Measurements from ENCODE around the gene OPA1. TPM values are rescaled to one million over a fixed set of nuclear protein-coding genes. Genes with fewer than 3 reads are reported as not detected.

Gene OPA1
- total RNA-seq, 2 experiments from 2014 or later = 56.1 to 57.6 TPM

DNA sequence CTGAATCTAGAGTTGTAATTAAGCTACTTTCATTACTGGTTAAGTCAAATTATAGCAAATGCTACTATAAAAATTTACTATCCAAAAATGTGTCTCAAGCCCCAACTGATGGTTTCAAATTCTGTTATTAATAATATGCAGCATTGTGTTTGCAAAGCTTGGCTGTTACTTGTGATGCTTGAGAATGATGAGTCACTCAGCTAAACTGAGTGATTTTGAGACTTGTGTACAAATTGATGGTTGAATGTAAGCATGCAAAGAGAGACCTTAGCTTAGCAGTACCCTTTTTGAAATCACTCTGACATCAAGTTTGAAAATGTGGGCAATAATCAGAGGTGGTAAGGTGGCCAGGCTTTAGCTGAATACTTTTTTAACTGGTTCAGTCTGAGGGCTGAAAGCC lies 27.6 kb downstream of the OPA1 start:
- DNase-seq (no peak), ATAC-seq (ENCODE audit: poor library complexity) (no peak)
- no peaks in the 10 kb centered on the region for H3K4me1 ChIP-seq (ENCODE audit: insufficient read depth, low read length)
- no peaks in the 10 kb centered on the region for H3K4me1 Mint-ChIP-seq (ENCODE audit: low read depth)
- no peak overlapping the region for H3K4me3 Mint-ChIP-seq
- peaks cover 68% of the 10 kb centered on the region for H3K36me3 Mint-ChIP-seq (ENCODE audit: low read depth)
- peaks cover 57% of the 10 kb centered on the region for H3K36me3 ChIP-seq (ENCODE audit: insufficient read depth, low read length)
- no peak overlapping the region for H3K27ac Mint-ChIP-seq
- H3K27ac ChIP-seq (ENCODE audit: low read depth in 1 of 2, low read length in 2 of 2) = no peak overlapping the region
- POLR2A ChIA-PET = no interaction called here
- no peak for TF ChIP-seq CTCF (IDR thresholded peaks at IDR 0.05)
- no peaks in the 10 kb centered on the region for H3K27me3 ChIP-seq (ENCODE audit: control insufficient read depth in 1 of 2, insufficient read depth in 2 of 2, low read length in 2 of 2)
- H3K9me3 ChIP-seq (ENCODE audit: control insufficient read depth in 1 of 2, insufficient read depth in 1 of 2, low read length in 2 of 2) = no peaks in the 10 kb centered on the region
- no peaks in the 10 kb centered on the region for H3K9me3 Mint-ChIP-seq
- H3K27me3 Mint-ChIP-seq = no peaks in the 10 kb centered on the region
- CTCF ChIA-PET = no interaction called here
- intact Hi-C loops (cut with DNase I, micrococcal nuclease) = no loop called here
- no peak overlapping the region for H3K4me3 ChIP-seq (ENCODE audit: low read length)

- intact Hi-C loops (cut with DNase I, micrococcal nuclease) = no loop called here
- Histone ChIP-seq H3K4me3 (ENCODE audit: low read length) (no peak overlapping the region), H3K9me3 (ENCODE audit: control insufficient read depth in 1 of 2, insufficient read depth in 1 of 2, low read length in 2 of 2) (no peaks in the 10 kb centered on the region), H3K36me3 (ENCODE audit: insufficient read depth, low read length) (peaks cover 56% of the 10 kb centered on the region), H3K27me3 (ENCODE audit: control insufficient read depth in 1 of 2, insufficient read depth in 2 of 2, low read length in 2 of 2) (no peaks in the 10 kb centered on the region), H3K27ac (ENCODE audit: low read depth in 1 of 2, low read length in 2 of 2) (no peak overlapping the region), H3K4me1 (ENCODE audit: insufficient read depth, low read length) (no peaks in the 10 kb centered on the region)
- Mint-ChIP-seq H3K4me3 (no peak overlapping the region), H3K27ac (no peak overlapping the region), H3K9me3 (no peaks in the 10 kb centered on the region), H3K36me3 (ENCODE audit: low read depth) (peaks cover 68% of the 10 kb centered on the region), H3K27me3 (no peaks in the 10 kb centered on the region), H3K4me1 (ENCODE audit: low read depth) (no peaks in the 10 kb centered on the region)
- POLR2A ChIA-PET = no interaction called here
- no peak for ATAC-seq (ENCODE audit: poor library complexity)
- CTCF ChIA-PET = no interaction called here
- no peak for TF ChIP-seq CTCF (IDR thresholded peaks at IDR 0.05)
- no peak for DNase-seq
Observed at GRCh38 chr3:193621127-193621526, 28.1 kb downstream of the OPA1 start.

- Mint-ChIP-seq H3K4me3 (no peak overlapping the region), H3K4me1 (ENCODE audit: low read depth) (no peaks in the 10 kb centered on the region), H3K27ac (no peak overlapping the region), H3K9me3 (no peaks in the 10 kb centered on the region), H3K27me3 (no peaks in the 10 kb centered on the region), H3K36me3 (ENCODE audit: low read depth) (peaks cover 60% of the 10 kb centered on the region)
- Histone ChIP-seq H3K27me3 (ENCODE audit: control insufficient read depth in 1 of 2, insufficient read depth in 2 of 2, low read length in 2 of 2) (no peaks in the 10 kb centered on the region), H3K4me1 (ENCODE audit: insufficient read depth, low read length) (no peaks in the 10 kb centered on the region), H3K36me3 (ENCODE audit: insufficient read depth, low read length) (peaks cover 37% of the 10 kb centered on the region), H3K9me3 (ENCODE audit: control insufficient read depth in 1 of 2, insufficient read depth in 1 of 2, low read length in 2 of 2) (no peaks in the 10 kb centered on the region), H3K4me3 (ENCODE audit: low read length) (no peak overlapping the region), H3K27ac (ENCODE audit: low read depth in 1 of 2, low read length in 2 of 2) (no peak overlapping the region)
- POLR2A ChIA-PET = interaction anchor here (0.6 kb wide), 1 partner anchor 685 kb away, joined by 3 read pairs; no protein-coding TSS in a partner anchor
- no peak for TF ChIP-seq CTCF (IDR thresholded peaks at IDR 0.05)
- intact Hi-C loops (cut with DNase I, micrococcal nuclease) = no loop called here
- CTCF ChIA-PET = no interaction called here
- DNase-seq (no peak), ATAC-seq (ENCODE audit: poor library complexity) (no peak)
Observed at GRCh38 chr3:193630005-193630404, 37.0 kb downstream of the OPA1 start.

All from CD4-positive, alpha-beta T cell (primary cell).